Stomach (tissue), 19 donors: Measurements from ENCODE around the gene FOXA2. TPM values are rescaled to one million over a fixed set of nuclear protein-coding genes. Genes with fewer than 3 reads are reported as not detected.

ENCODE experiments used
- DNase-seq, 2 donors: peaks; one replicate each; pipeline versions ENCODE4 v3.0.0 to v3.0.0-alpha.2; 2013 to 2019
- H3K27ac ChIP-seq, 5 donors: fragments of 200-600 bp in 4 of 5; sonication (generic) in 4 of 5; one replicate each; pipeline ENCODE4 v1.5.1; 2013 to 2019; ENCODE audit warnings: mild to moderate bottlenecking in 1 of 5, moderate library complexity in 1 of 5
- H3K27me3 ChIP-seq, 3 donors: fragments of 200-600 bp; sonication (generic); one replicate each; pipeline ENCODE4 v1.5.1; 2017 to 2019; ENCODE audit warnings: mixed run types in 1 of 3
- H3K36me3 ChIP-seq, 4 donors: fragments of 200-600 bp; sonication (generic); 1 replicate in 3 of 4; 2 replicates in 1 of 4; pipeline ENCODE4 v1.5.1; 2016 to 2019
- H3K4me1 ChIP-seq, 4 donors: fragments of 200-600 bp; sonication (generic); one replicate each; pipeline ENCODE4 v1.5.1; 2016 to 2019
- H3K4me3 ChIP-seq, 4 donors: fragments of 200-600 bp; sonication (generic) in 3 of 4; one replicate each; pipeline ENCODE4 v1.5.1; 2016 to 2019; ENCODE audit warnings: mild to moderate bottlenecking in 1 of 4
- H3K9me3 ChIP-seq, 4 donors: fragments of 200-600 bp; sonication (generic); one replicate each; pipeline ENCODE4 v1.5.1; 2016 to 2019
- CTCF ChIP-seq, 7 experiments: fragments of 450-650 bp in 4 of 7; fragments of 200-600 bp in 3 of 7; sonication (generic) in 3 of 7; IDR thresholded peaks; one replicate each; pipeline ENCODE4 v1.5.1; 2016 to 2019; ENCODE audit warnings: antibody characterized with exemption in 7 of 7, control low read depth in 2 of 7, mild to moderate bottlenecking in 1 of 7
- EP300 ChIP-seq: sonication (generic); formaldehyde crosslinking; IDR thresholded peaks from one replicate; pipeline ENCODE4 v1.6.1; 2017; ENCODE audit warnings: antibody characterized with exemption
- POLR2A ChIP-seq, 4 donors: fragments of 450-650 bp; IDR thresholded peaks; one replicate each; pipeline ENCODE4 v1.6.1; 2016; ENCODE audit warnings: antibody characterized with exemption in 4 of 4, control low read depth in 2 of 4, mild to moderate bottlenecking in 1 of 4, moderate library complexity in 1 of 4
- POLR2AphosphoS5 ChIP-seq, 3 donors: sonication (generic); formaldehyde crosslinking; IDR thresholded peaks; one replicate each; pipeline ENCODE4 v1.6.1; 2016; ENCODE audit warnings: antibody characterized with exemption in 3 of 3
- WGBS, 5 donors: extraction: QIAGEN DNeasy Blood & Tissue Kit in 3 of 5; methylation state at CpG; one replicate each; pipeline versions ENCODE4 v1.1.5 to v1.1.7; 2013 to 2018; 5-methylcytosine and 5-hydroxymethylcytosine counted together
- intact Hi-C: fragments of 100-400 bp; cut with DNase I; formaldehyde crosslinking; loops from one replicate; pipeline ENCODE4 v1.15.1; 2023; ENCODE audit warnings: low total_unique reads
- long read RNA-seq, 10 donors: transcript quantifications; one replicate each; lab custom pipeline, GENCODE V29; 2026
- polyA plus RNA-seq, 3 donors: library from polyadenylated mRNA; stranded (reverse); fragments of 200-250 nt; gene quantifications; one replicate each; pipeline ENCODE4 v1.2.3, GENCODE V29; 2013
- total RNA-seq, 5 donors: library from RNA; depleted of rRNA; stranded (reverse); fragments of >200 nt; gene quantifications; one replicate each; pipeline versions ENCODE4 v1.1.0 to v1.2.3, GENCODE V29; 2014 to 2016
- donor health status: healthy with polysubstance abuse.
- donor health status: Bipolar disorder and iron deficiency.
- donor health status: healthy.

Gene FOXA2
- total RNA-seq (10 to 100 TPM in 4 of 5 donors, 1 to 10 TPM in 1; 7.5 to 62.0 (median 26.1) TPM), polyA plus RNA-seq (10 to 100 TPM in 2 of 3 donors, 1 to 10 TPM in 1; 9.4 to 32.7 (median 13.3) TPM)
- long read RNA-seq, donor 1, transcript FOXA2-202 (2 exons, 2,422 nt): major isoform, 18 of 18 reads
- long read RNA-seq, donor 1, partial matches to known transcripts: 0 of 18 reads
- long read RNA-seq, donor 1, other reads (novel, unspliced or antisense): 0 of 18 reads
- long read RNA-seq, donor 2, transcript FOXA2-202 (2 exons, 2,422 nt): major isoform, 31 of 31 reads
- long read RNA-seq, donor 2, partial matches to known transcripts: 0 of 31 reads
- long read RNA-seq, donor 2, other reads (novel, unspliced or antisense): 0 of 31 reads
- long read RNA-seq, donor 3, transcript FOXA2-202 (2 exons, 2,422 nt): major isoform, 8 of 8 reads
- long read RNA-seq, donor 3, partial matches to known transcripts: 0 of 8 reads
- long read RNA-seq, donor 3, other reads (novel, unspliced or antisense): 0 of 8 reads
- long read RNA-seq, donor 4, partial matches to known transcripts: 0 of 1 reads
- long read RNA-seq, donor 4, other reads (novel, unspliced or antisense): 0 of 1 reads
- long read RNA-seq, donor 5, transcript FOXA2-202 (2 exons, 2,422 nt): major isoform, 13 of 13 reads
- long read RNA-seq, donor 5, partial matches to known transcripts: 0 of 13 reads
- long read RNA-seq, donor 5, other reads (novel, unspliced or antisense): 0 of 13 reads
- long read RNA-seq, donor 6, transcript FOXA2-202 (2 exons, 2,422 nt): major isoform, 79 of 173 reads
- long read RNA-seq, donor 6, partial matches to known transcripts: 94 of 173 reads
- long read RNA-seq, donor 6, other reads (novel, unspliced or antisense): 0 of 173 reads
- long read RNA-seq, donor 7, transcript FOXA2-202 (2 exons, 2,422 nt): major isoform, 10 of 10 reads
- long read RNA-seq, donor 7, partial matches to known transcripts: 0 of 10 reads
- long read RNA-seq, donor 7, other reads (novel, unspliced or antisense): 0 of 10 reads
- long read RNA-seq, donor 8, transcript FOXA2-202 (2 exons, 2,422 nt): major isoform, 17 of 17 reads
- long read RNA-seq, donor 8, partial matches to known transcripts: 0 of 17 reads
- long read RNA-seq, donor 8, other reads (novel, unspliced or antisense): 0 of 17 reads
- long read RNA-seq, donor 9, transcript FOXA2-202 (2 exons, 2,422 nt): major isoform, 8 of 9 reads
- long read RNA-seq, donor 9, partial matches to known transcripts: 0 of 9 reads
- long read RNA-seq, donor 9, other reads (novel, unspliced or antisense): 0 of 9 reads
- long read RNA-seq, donor 10, partial matches to known transcripts: 0 of 3 reads
- long read RNA-seq, donor 10, other reads (novel, unspliced or antisense): 0 of 3 reads

GRCh38 chr20:22584522-22584921, at the start of gene FOXA2:
TSS of gene FOXA2 (minus strand) at chr20:22584572. CDS start at chr20:22584278, 294 bp downstream.
- Histone ChIP-seq H3K36me3 (peaks cover 0 to 5% (median 0%) of the 10 kb centered on the region in 4 donors), H3K9me3 (no peaks in the 10 kb centered on the region), H3K4me1 (peaks cover 14 to 60% (median 47%) of the 10 kb centered on the region in 4 donors), H3K4me3 (peak within 1 kb of the TSS; percentile 43 to 66 (median 52)), H3K27ac (peak within 1 kb of the TSS; percentile 88 to 95 (median 92)), H3K27me3 (peaks cover 10 to 100% (median 63%) of the 10 kb centered on the region in 3 donors)
- WGBS, 5 donors: 1 to 4% (median 3%) methylated on average over 12 to 41 of the region's 42 CpGs
- DNase-seq: peak; percentile 92 to 94
- TF ChIP-seq POLR2A (IDR thresholded peaks at IDR 0.05) (no peak), POLR2AphosphoS5 (IDR thresholded peaks at IDR 0.05) (peak in 2 of 3 donors; percentile 40 to 63)
- intact Hi-C loops: no loop called here

GRCh38 chr20:22630701-22631100, 46.3 kb upstream of the FOXA2 start:
- Histone ChIP-seq H3K9me3 (no peaks in the 10 kb centered on the region), H3K4me3 (no peak overlapping the region), H3K4me1 (peaks cover 0 to 3% (median 0%) of the 10 kb centered on the region in 4 donors), H3K27me3 (no peaks in the 10 kb centered on the region), H3K27ac (no peak overlapping the region), H3K36me3 (no peaks in the 10 kb centered on the region)
- 25 to 34% (median 30%) methylated on average over 6 of the region's 6 CpGs for WGBS, 5 donors
- no peak for TF ChIP-seq POLR2A (IDR thresholded peaks at IDR 0.05)
- no peak for TF ChIP-seq POLR2AphosphoS5 (IDR thresholded peaks at IDR 0.05)
- no peak for TF ChIP-seq EP300
- TF ChIP-seq CTCF (IDR thresholded peaks at IDR 0.05): no peak
- intact Hi-C loops: no loop called here
- peak; percentile 29 to 33 for DNase-seq

GRCh38 chr20:22629927-22630326, 45.6 kb upstream of the FOXA2 start:
- intact Hi-C loops: no loop called here
- WGBS, 5 donors: 64 to 79% (median 71%) methylated on average over 2 of the region's 2 CpGs
- Histone ChIP-seq H3K27me3 (no peaks in the 10 kb centered on the region), H3K27ac (no peak overlapping the region), H3K36me3 (no peaks in the 10 kb centered on the region), H3K4me3 (no peak overlapping the region), H3K4me1 (peaks cover 0 to 3% (median 0%) of the 10 kb centered on the region in 4 donors), H3K9me3 (no peaks in the 10 kb centered on the region)
- TF ChIP-seq POLR2AphosphoS5 (IDR thresholded peaks at IDR 0.05) (no peak), CTCF (IDR thresholded peaks at IDR 0.05) (no peak), EP300 (no peak), POLR2A (IDR thresholded peaks at IDR 0.05) (no peak)
- no peak for DNase-seq

- intact Hi-C loops: no loop called here
- H3K36me3 ChIP-seq: no peaks in the 10 kb centered on the region
- H3K27me3 ChIP-seq: no peaks in the 10 kb centered on the region
- peaks cover 0 to 3% (median 0%) of the 10 kb centered on the region in 4 donors for H3K4me1 ChIP-seq
- WGBS, 5 donors: 63 to 83% (median 71%) methylated on average over 3 of the region's 3 CpGs
- H3K27ac ChIP-seq: no peak overlapping the region
- DNase-seq: no peak
- TF ChIP-seq CTCF (IDR thresholded peaks at IDR 0.05): no peak
- TF ChIP-seq EP300: no peak
- no peak for TF ChIP-seq POLR2A (IDR thresholded peaks at IDR 0.05)
- TF ChIP-seq POLR2AphosphoS5 (IDR thresholded peaks at IDR 0.05): no peak
- H3K4me3 ChIP-seq: no peak overlapping the region
- no peaks in the 10 kb centered on the region for H3K9me3 ChIP-seq
These were observed 45.1 kb upstream of the FOXA2 start for GRCh38 chr20:22629447-22629846.
